Frontal cortex (tissue), 4 donors: Measurements from ENCODE around the gene CELF4. TPM values are rescaled to one million over a fixed set of nuclear protein-coding genes. Genes with fewer than 3 reads are reported as not detected.

ENCODE experiments used
- DNase-seq, 2 donors: peaks; one replicate each; pipeline ENCODE4 v3.0.0; 2012; ENCODE audit warnings: low spot score in 2 of 2
- FAIRE-seq: peaks from 2 replicates; lab custom pipeline; 2012; peaks lifted over from hg19 to GRCh38; lab: Jason Lieb, UNC
- total RNA-seq: library from RNA; depleted of rRNA; stranded (reverse); fragments of >200 nt; gene quantifications from one replicate; pipeline ENCODE4 v1.2.3, GENCODE V29; 2014
- donor health status: control.
- donor health status: control.
- donor health status: control.

The CELF4 gene
- total RNA-seq, 1 donor from 2014 or later: 92.9 TPM

- no peak for DNase-seq
- no peak for FAIRE-seq
These were observed 283.1 kb downstream of the CELF4 start for GRCh38 chr18:37282386-37283037.

- DNase-seq (no peak), FAIRE-seq (no peak)
These were observed 284.8 kb downstream of the CELF4 start for GRCh38 chr18:37280701-37281393.

GRCh38 chr18:37277804-37278203, 287.8 kb downstream of the CELF4 start:
- FAIRE-seq: no peak
- DNase-seq: no peak

- DNase-seq (no peak), FAIRE-seq (no peak)
These were observed 289.3 kb downstream of the CELF4 start for GRCh38 chr18:37276111-37276890.

GRCh38 chr18:37275237-37275741, 290.3 kb downstream of the CELF4 start:
- FAIRE-seq (no peak), DNase-seq (no peak)

GRCh38 chr18:37274309-37275236, 291.0 kb downstream of the CELF4 start:
- no peak for DNase-seq
- no peak for FAIRE-seq

GRCh38 chr18:37272841-37273240, 292.8 kb downstream of the CELF4 start:
- FAIRE-seq: no peak
- no peak for DNase-seq

GRCh38 chr18:37272226-37272625, 293.4 kb downstream of the CELF4 start:
- FAIRE-seq (no peak), DNase-seq (no peak)

- DNase-seq (no peak), FAIRE-seq (no peak)
These were observed 294.9 kb downstream of the CELF4 start for GRCh38 chr18:37270666-37271052.

GRCh38 chr18:37270038-37270665, 295.4 kb downstream of the CELF4 start:
- FAIRE-seq (no peak), DNase-seq (no peak)

- FAIRE-seq: no peak
- no peak for DNase-seq
These were observed 299.3 kb downstream of the CELF4 start for GRCh38 chr18:37266290-37266689.

GRCh38 chr18:37265382-37265781, 300.2 kb downstream of the CELF4 start:
- FAIRE-seq (no peak), DNase-seq (no peak)

GRCh38 chr18:37264956-37265355, 300.6 kb downstream of the CELF4 start:
- DNase-seq (no peak), FAIRE-seq (no peak)

- no peak for DNase-seq
- FAIRE-seq: no peak
These were observed 303.6 kb downstream of the CELF4 start for GRCh38 chr18:37261988-37262387.

GRCh38 chr18:37261246-37261840, 304.3 kb downstream of the CELF4 start:
- DNase-seq (no peak), FAIRE-seq (no peak)

GRCh38 chr18:37260367-37261093, 305.1 kb downstream of the CELF4 start:
- FAIRE-seq (no peak), DNase-seq (no peak)

GRCh38 chr18:37259711-37260110, 305.9 kb downstream of the CELF4 start:
- FAIRE-seq (no peak), DNase-seq (no peak)

GRCh38 chr18:37258819-37259218, 306.8 kb downstream of the CELF4 start:
- FAIRE-seq: no peak
- DNase-seq: no peak
